ENCODE measurements around the gene B3GNT9.

DNA sequence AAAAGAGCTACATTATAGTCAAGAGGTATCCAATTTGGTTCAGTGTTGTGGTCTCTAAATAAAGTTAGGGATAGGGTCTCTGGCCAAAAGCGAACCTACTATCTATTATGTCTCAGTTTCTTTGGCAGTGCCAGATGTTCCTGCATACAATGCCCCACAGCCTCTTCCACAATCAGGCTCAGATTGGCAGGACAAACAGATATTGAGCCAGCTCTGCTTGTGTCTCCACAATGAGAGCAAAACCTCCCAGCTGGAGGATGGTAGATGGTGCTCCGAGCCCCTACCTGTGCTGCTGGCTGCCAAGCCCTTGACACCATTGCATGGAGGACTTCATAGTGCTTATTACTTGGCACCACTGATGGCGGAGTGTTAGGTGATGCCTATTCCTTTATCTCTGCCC lies 21.4 kb downstream of the B3GNT9 start:
- TF ChIP-seq CTBP1 (IDR thresholded peaks at IDR 0.05; ENCODE audit: borderline replicate concordance) (no peak), PKNOX1 (IDR thresholded peaks at IDR 0.05) (no peak), SP1 (IDR thresholded peaks at IDR 0.05) (no peak)
